ENCODE measurements around the gene RGS3.

DNA sequence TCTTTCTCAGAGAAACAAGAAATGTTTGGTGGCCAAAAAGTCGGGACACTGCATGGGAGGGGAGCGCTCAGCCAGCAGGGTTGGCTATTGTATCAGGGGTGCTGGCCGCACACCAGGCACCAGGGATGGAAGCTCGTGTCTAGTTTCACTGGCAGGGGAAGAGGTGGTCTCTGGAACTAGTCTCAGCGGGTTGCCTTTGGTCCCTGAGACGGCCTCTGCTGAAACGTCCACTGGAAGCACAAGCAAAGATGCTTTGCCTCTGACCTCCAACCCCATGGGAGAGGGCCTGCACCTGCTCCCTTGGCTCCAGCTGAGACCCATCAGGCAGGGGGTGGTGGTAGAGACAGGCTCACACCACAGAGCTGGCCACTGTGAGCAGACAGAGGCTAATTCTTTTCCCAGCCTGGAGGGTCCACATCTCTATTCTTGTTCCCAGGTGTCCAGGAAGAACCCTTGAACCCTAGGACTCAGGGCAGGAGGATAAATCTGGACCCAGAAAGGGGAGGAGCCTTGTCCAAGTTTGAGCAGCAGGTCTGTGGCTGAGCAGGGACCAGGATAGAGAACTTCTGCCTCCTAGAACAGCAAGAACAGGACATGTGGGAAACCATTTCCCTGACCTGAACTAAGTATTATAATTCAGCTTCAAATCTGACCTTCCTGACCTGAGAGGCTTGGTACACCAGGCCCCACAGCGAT lies 102.6 kb downstream of the RGS3 start:
- TF ChIP-seq, protein P1, sequence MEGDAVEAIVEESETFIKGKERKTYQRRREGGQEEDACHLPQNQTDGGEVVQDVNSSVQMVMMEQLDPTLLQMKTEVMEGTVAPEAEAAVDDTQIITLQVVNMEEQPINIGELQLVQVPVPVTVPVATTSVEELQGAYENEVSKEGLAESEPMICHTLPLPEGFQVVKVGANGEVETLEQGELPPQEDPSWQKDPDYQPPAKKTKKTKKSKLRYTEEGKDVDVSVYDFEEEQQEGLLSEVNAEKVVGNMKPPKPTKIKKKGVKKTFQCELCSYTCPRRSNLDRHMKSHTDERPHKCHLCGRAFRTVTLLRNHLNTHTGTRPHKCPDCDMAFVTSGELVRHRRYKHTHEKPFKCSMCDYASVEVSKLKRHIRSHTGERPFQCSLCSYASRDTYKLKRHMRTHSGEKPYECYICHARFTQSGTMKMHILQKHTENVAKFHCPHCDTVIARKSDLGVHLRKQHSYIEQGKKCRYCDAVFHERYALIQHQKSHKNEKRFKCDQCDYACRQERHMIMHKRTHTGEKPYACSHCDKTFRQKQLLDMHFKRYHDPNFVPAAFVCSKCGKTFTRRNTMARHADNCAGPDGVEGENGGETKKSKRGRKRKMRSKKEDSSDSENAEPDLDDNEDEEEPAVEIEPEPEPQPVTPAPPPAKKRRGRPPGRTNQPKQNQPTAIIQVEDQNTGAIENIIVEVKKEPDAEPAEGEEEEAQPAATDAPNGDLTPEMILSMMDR (IDR thresholded peaks at IDR 0.05 in 4 of 5, conservative IDR thresholded peaks at IDR 0.05 in 1 of 5): no peak
- TF ChIP-seq POLR2A (IDR thresholded peaks at IDR 0.05): no peak

Measured in gastrocnemius medialis (tissue), 4 donors.